Measurements from ENCODE around the gene ZNF195.

Gene ZNF195

GRCh38 chr11:3375552-3375951 is 3.4 kb downstream of the ZNF195 start:
- Histone ChIP-seq H3K27ac (replicated peaks) (no peak overlapping the region), H3K27me3 (ENCODE audit: insufficient read depth, poor library complexity, severe bottlenecking) (no peaks in the 10 kb centered on the region), H3K4me3 (replicated peaks; ENCODE audit: insufficient read depth, low read length) (no peak overlapping the region)
- TF ChIP-seq REST (IDR thresholded peaks at IDR 0.05; ENCODE audit: insufficient replicate concordance, low read depth) (no peak), CTCF (IDR thresholded peaks at IDR 0.05; ENCODE audit: insufficient read depth, low read length) (no peak), GABPA (IDR thresholded peaks at IDR 0.05; ENCODE audit: low read depth) (no peak), SPI1 (IDR thresholded peaks at IDR 0.05; ENCODE audit: borderline replicate concordance, low read depth) (no peak), POLR2AphosphoS5 (IDR thresholded peaks at IDR 0.05; ENCODE audit: low read depth) (no peak)
- DNase-seq (ENCODE audit: low read depth in 1 of 2, low spot score in 1 of 2): no peak

GRCh38 chr11:3370311-3370870 is 8.6 kb downstream of the ZNF195 start:
- TF ChIP-seq SPI1 (IDR thresholded peaks at IDR 0.05; ENCODE audit: borderline replicate concordance, low read depth) (no peak), GABPA (IDR thresholded peaks at IDR 0.05; ENCODE audit: low read depth) (no peak), POLR2AphosphoS5 (IDR thresholded peaks at IDR 0.05; ENCODE audit: low read depth) (no peak), REST (IDR thresholded peaks at IDR 0.05; ENCODE audit: insufficient replicate concordance, low read depth) (no peak), CTCF (IDR thresholded peaks at IDR 0.05; ENCODE audit: insufficient read depth, low read length) (no peak)
- Histone ChIP-seq H3K4me3 (replicated peaks; ENCODE audit: insufficient read depth, low read length) (no peak overlapping the region), H3K27ac (replicated peaks) (no peak overlapping the region), H3K27me3 (ENCODE audit: insufficient read depth, poor library complexity, severe bottlenecking) (no peaks in the 10 kb centered on the region)
- no peak for DNase-seq (ENCODE audit: low read depth in 1 of 2, low spot score in 1 of 2)

- TF ChIP-seq SPI1 (IDR thresholded peaks at IDR 0.05; ENCODE audit: borderline replicate concordance, low read depth) (no peak), POLR2AphosphoS5 (IDR thresholded peaks at IDR 0.05; ENCODE audit: low read depth) (no peak), CTCF (IDR thresholded peaks at IDR 0.05; ENCODE audit: insufficient read depth, low read length) (no peak), GABPA (IDR thresholded peaks at IDR 0.05; ENCODE audit: low read depth) (no peak), REST (IDR thresholded peaks at IDR 0.05; ENCODE audit: insufficient replicate concordance, low read depth) (no peak)
- Histone ChIP-seq H3K4me3 (replicated peaks; ENCODE audit: insufficient read depth, low read length) (no peak overlapping the region), H3K27me3 (ENCODE audit: insufficient read depth, poor library complexity, severe bottlenecking) (no peaks in the 10 kb centered on the region), H3K27ac (replicated peaks) (no peak overlapping the region)
- no peak for DNase-seq (ENCODE audit: low read depth in 1 of 2, low spot score in 1 of 2)
These were observed 9.6 kb downstream of the ZNF195 start for GRCh38 chr11:3369366-3369765.

Data from HL-60 (cell line).